Endothelial cell (in vitro differentiated cells): ENCODE results near the gene ERMN. TPM values are rescaled to one million over a fixed set of nuclear protein-coding genes. Genes with fewer than 3 reads are reported as not detected.
"Not testable (repeated sequence)": the region's sequence is repeated elsewhere in the genome, so short reads cannot be mapped to it uniquely, and the experiment has no call there.

Experiments used
- DNase-seq: peaks from one replicate; pipeline ENCODE4 v3.0.0; 2021; ENCODE audit warnings: low spot score
- H3K27ac Mint-ChIP-seq: one replicate; pipeline ENCODE4 v1.8.0; 2021; ENCODE audit warnings: mixed read lengths, inconsistent platforms; ENCODE audit not compliant: unreplicated experiment
- H3K27me3 Mint-ChIP-seq: one replicate; pipeline ENCODE4 v1.8.0; 2021; ENCODE audit warnings: mild to moderate bottlenecking, moderate library complexity, mixed read lengths, inconsistent platforms; ENCODE audit not compliant: unreplicated experiment
- H3K36me3 Mint-ChIP-seq: one replicate; pipeline ENCODE4 v1.8.0; 2021; ENCODE audit warnings: mild to moderate bottlenecking, low read depth, mixed read lengths, inconsistent platforms; ENCODE audit not compliant: unreplicated experiment
- H3K4me1 Mint-ChIP-seq: one replicate; pipeline ENCODE4 v1.8.0; 2021; ENCODE audit warnings: mild to moderate bottlenecking, mixed read lengths, inconsistent platforms; ENCODE audit not compliant: unreplicated experiment
- H3K4me3 Mint-ChIP-seq: one replicate; pipeline ENCODE4 v1.8.0; 2021; ENCODE audit warnings: mild to moderate bottlenecking, mixed read lengths, inconsistent platforms; ENCODE audit not compliant: unreplicated experiment
- H3K9me3 Mint-ChIP-seq: one replicate; pipeline ENCODE4 v1.8.0; 2021; ENCODE audit warnings: mixed read lengths, inconsistent platforms; ENCODE audit not compliant: unreplicated experiment
- long read RNA-seq: library from polyadenylated mRNA; unstranded; transcript quantifications from one replicate; pipeline ENCODE4 v2.0.0, GENCODE V29; 2020; ENCODE audit not compliant: unreplicated experiment
- total RNA-seq: library from RNA; stranded (reverse); fragmentation: NEBNext Ultra II Directional; extraction: Animal tissue kit (Norgen Biotek cat#: 25700); gene quantifications from one replicate; pipeline ENCODE4 v1.2.1, GENCODE V29; 2021; ENCODE audit not compliant: unreplicated experiment
- TF ChIP-seq, protein P1 (sequence below): fragments of 200-600 bp; sonication (generic); IDR thresholded peaks from one replicate; pipeline ENCODE4 v1.5.0; 2021; ENCODE audit warnings: antibody characterized with exemption; ENCODE audit not compliant: unreplicated experiment

ERMN gene
- 0.36 TPM for total RNA-seq
- long read RNA-seq, partial matches to known transcripts = 0 of 1 reads
- long read RNA-seq, other reads (novel, unspliced or antisense) = 0 of 1 reads

- no peaks in the 10 kb centered on the region for H3K36me3 Mint-ChIP-seq
- no peaks in the 10 kb centered on the region for H3K27me3 Mint-ChIP-seq
Observed at GRCh38 chr2:157325786-157326185, at the start of gene ERMN. Gene ERMN (minus strand): TSS chr2:157325824. CDS start chr2:157325642, 182 bp downstream.

GRCh38 chr2:157375384-157375783, 49.8 kb upstream of the ERMN start:
- TF ChIP-seq, protein P1, sequence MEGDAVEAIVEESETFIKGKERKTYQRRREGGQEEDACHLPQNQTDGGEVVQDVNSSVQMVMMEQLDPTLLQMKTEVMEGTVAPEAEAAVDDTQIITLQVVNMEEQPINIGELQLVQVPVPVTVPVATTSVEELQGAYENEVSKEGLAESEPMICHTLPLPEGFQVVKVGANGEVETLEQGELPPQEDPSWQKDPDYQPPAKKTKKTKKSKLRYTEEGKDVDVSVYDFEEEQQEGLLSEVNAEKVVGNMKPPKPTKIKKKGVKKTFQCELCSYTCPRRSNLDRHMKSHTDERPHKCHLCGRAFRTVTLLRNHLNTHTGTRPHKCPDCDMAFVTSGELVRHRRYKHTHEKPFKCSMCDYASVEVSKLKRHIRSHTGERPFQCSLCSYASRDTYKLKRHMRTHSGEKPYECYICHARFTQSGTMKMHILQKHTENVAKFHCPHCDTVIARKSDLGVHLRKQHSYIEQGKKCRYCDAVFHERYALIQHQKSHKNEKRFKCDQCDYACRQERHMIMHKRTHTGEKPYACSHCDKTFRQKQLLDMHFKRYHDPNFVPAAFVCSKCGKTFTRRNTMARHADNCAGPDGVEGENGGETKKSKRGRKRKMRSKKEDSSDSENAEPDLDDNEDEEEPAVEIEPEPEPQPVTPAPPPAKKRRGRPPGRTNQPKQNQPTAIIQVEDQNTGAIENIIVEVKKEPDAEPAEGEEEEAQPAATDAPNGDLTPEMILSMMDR = no peak
- Mint-ChIP-seq H3K4me1 (no peaks in the 10 kb centered on the region), H3K27ac (no peak overlapping the region), H3K36me3 (peaks cover 13% of the 10 kb centered on the region), H3K27me3 (no peaks in the 10 kb centered on the region), H3K9me3 (peaks cover 18% of the 10 kb centered on the region), H3K4me3 (no peak overlapping the region)
- DNase-seq = no peak

More at GRCh38 chr2:157325786-157326185, at the start of gene ERMN:
- no peak for DNase-seq
- no peak within 1 kb of the TSS for H3K4me3 Mint-ChIP-seq
- peaks cover 8% of the 10 kb centered on the region for H3K4me1 Mint-ChIP-seq
- H3K9me3 Mint-ChIP-seq = no peaks in the 10 kb centered on the region
- TF ChIP-seq, protein P1 = no peak
- no peak within 1 kb of the TSS for H3K27ac Mint-ChIP-seq

GRCh38 chr2:157368508-157368907, 42.9 kb upstream of the ERMN start:
- not testable (repeated sequence) for H3K4me3 Mint-ChIP-seq, H3K36me3 Mint-ChIP-seq, H3K4me1 Mint-ChIP-seq, H3K27me3 Mint-ChIP-seq, DNase-seq, H3K27ac Mint-ChIP-seq, H3K9me3 Mint-ChIP-seq

GRCh38 chr2:157367704-157368103, 42.1 kb upstream of the ERMN start:
- TF ChIP-seq, protein P1 = no peak
- H3K36me3 Mint-ChIP-seq = peaks cover 3% of the 10 kb centered on the region
- H3K9me3 Mint-ChIP-seq = no peaks in the 10 kb centered on the region
- DNase-seq = no peak
- H3K4me3 Mint-ChIP-seq = no peak overlapping the region
- no peak overlapping the region for H3K27ac Mint-ChIP-seq
- H3K4me1 Mint-ChIP-seq = no peaks in the 10 kb centered on the region
- H3K27me3 Mint-ChIP-seq = no peaks in the 10 kb centered on the region

DNA sequence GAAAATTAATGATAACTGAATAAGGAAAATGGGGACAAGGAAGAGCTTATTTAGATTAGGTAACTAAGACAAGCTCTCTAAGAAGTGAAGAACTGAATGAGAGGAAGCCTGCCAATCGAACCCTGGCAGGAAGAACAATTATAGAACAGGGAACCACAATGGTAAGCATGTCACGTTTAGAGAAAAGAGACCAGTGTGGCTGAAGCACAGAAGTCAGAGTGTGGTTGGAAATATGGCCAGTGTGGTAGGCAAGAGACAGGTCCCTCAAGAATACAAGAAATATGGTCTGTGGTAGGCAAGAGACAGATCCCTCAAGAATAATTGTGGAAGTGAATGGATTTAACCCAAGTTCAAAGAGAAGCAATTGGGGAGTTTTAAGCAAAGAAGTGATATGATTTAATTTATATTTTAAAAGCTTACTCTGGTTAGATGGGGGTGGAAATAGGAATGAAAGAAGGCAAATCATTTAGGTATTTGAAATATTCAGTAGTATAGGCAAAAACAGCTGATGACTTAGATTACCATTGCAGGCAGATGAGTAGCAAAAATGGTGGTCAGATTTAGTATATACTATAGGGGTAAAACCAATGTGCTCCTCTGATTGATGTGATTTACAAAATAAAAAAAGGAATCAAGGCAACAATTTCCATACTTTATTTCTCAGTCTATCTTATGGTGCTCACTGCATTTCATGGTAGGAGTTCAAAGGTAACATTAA, 38.8 kb upstream of the ERMN start:
- Mint-ChIP-seq H3K4me1 (no peaks in the 10 kb centered on the region), H3K4me3 (no peak overlapping the region), H3K36me3 (peaks cover 9% of the 10 kb centered on the region), H3K27me3 (no peaks in the 10 kb centered on the region), H3K9me3 (peaks cover 7% of the 10 kb centered on the region), H3K27ac (no peak overlapping the region)
- TF ChIP-seq, protein P1 = no peak
- no peak for DNase-seq
